IPS-NIHi11 (cell line): ENCODE results near the gene PRSS56.

Experiments
- DNase-seq: peaks from one replicate; pipeline ENCODE4 v3.0.0; 2012; ENCODE audit warnings: mixed read lengths, low spot score

PRSS56 gene

GRCh38 chr2:232486558-232487384, 33.4 kb upstream of the PRSS56 start:
- DNase-seq, result no peak

DNA sequence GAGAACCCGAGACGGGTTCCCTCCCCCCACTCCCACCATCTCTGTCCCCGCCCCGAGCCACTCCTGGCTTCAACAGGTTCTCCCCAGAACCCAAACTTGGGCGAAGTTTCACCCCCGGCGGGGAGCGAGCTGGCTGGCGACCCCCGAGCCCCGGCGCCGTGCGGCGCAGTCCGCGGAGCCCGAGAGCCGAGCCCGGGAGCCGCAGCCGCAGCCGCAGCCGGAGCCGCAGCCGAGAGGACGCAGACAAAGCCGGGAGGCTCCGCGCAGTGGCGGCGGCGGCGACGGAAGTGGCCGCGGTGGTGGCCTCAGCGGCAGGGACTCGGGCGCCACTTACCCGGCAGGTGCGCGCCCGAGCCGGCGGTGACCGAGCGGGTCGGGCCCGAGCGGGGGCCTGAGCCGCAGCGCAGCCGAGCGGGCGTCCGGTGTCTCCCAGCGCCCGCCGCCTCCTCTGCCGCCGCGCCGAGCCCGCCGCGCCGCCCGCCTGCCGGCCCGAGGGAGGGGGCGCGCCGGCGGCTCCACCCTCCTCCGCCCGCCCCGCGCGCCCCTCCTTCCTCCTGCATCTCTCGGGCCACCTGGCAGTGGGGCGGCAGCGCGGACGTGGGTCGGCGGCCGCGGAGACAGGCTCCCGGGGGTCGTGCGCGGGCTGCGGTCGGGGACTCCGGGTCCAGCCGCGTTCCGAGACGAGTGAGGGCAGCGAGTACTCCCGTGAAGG, 32.6 kb upstream of the PRSS56 start, which contains the start of gene ECEL1:
Gene ECEL1 (minus strand): TSS at position 450 of the 712 bp plus-strand sequence. CDS start 1,181 bp downstream, outside the sequence.
- peak; percentile 68 for DNase-seq

GRCh38 chr2:232488097-232488711, 32.0 kb upstream of the PRSS56 start:
- DNase-seq, result peak; percentile 77

DNA sequence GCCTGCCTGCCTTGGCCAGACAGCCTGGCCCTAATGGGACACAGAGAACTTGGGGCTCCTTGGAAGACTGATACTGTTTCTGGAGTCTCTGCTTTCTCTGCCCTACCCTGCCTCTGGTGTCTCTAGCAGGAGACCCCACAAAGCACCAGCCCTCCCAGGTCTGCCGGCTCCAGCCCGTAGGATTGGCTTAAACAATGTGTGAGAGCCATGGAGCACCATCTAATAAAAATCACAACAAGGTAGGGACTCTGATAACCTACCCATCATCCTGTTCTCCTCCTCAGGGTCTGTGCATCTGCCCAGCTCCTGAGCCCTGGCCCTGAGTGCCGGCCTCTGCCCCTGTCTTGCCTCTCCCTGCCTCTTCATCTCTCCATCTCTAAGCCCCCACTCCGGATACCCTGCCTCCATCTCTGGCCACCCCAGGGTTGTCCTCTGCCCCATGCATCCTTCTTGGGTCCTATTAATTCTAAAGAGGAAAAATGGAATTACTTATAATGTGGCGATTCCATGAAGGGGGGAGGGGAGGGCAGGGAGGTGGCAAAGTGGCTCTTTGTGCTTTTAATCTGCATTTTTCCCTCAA, 31.4 kb upstream of the PRSS56 start:
- DNase-seq, result no peak

GRCh38 chr2:232489516-232490220, 30.5 kb upstream of the PRSS56 start:
- no peak for DNase-seq

DNA sequence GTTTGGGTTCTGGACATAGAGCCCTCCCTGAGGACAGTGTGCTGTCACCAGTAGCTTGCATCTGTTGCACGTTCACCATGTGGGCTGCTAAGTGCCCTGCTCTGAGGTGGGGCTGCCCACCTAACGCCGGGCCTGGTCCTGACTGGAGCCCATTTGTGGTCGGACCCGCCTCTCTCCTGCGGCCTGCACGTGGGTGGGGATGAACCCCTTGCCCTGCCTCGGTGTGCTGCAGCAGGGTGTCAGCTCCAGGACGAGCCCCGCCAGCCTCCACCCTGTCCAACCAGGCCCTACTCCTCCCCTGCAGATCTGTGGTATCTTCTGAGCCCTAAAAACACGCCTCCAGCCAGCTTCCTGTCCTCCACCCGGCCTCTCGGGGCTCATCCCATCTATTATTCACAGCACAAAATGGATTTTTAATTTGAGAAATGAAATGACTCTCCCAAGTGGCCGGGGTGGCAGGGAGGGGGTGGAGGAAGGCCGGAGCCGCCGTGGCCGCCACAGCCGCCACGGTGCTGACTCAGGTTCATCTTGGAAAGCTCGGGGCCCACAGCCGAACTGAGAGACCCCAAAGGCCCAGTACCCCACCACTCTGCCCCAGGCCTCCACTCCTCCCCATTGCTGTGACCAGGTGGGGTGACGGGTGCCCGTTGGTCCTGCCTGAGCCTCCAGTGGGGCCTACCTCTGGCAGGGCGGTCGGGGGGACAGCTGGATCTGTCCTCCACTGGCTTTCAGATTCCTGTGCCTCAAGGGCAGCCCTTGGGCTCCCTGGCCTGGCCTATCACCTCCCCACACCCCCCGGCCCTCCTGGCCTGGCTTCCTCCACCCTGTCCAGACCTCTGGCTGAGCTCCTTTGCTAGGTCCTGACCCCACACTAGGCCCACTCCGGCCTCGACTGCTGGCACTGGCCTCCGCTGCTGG, 29.7 kb upstream of the PRSS56 start:
- no peak for DNase-seq

GRCh38 chr2:232491139-232491780, 28.9 kb upstream of the PRSS56 start:
- no peak for DNase-seq

GRCh38 chr2:232492236-232492848, 27.8 kb upstream of the PRSS56 start:
- no peak for DNase-seq

DNA sequence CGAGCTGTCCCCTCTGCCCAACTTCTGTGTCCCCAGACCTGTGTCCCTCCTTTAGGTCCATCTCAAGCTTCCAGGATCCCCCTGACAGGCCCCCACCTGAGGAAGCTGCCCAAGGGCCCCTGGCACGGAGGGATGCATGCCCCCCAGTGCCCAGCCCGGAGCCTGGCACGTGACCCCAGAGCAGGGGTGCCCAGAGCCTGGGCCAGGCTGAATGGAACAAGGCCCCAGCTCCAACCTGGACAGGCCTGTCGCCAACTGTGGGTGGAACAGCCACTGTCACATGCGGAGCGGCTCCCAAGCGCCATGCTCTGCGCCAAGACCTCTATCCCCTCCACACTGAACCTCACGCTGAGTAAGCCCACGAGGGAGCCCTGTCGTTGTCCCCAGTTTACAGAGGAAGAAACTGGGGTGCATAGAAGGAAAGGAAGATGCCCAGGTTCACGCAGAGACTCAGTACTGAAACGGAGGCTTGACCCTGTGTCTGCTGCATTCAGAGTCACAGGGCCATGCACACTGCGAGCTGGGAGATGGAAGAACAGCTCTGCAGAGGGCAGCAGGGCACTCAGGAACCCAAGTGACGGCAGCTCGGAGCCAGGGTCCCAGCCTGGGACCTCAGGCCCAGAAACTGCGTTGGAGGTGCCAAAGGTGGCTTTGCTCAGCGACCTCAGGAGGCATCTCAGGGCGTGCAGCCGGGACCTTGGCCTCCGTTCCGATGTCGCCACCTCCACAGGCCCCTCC, 27.1 kb upstream of the PRSS56 start:
- no peak for DNase-seq

DNA sequence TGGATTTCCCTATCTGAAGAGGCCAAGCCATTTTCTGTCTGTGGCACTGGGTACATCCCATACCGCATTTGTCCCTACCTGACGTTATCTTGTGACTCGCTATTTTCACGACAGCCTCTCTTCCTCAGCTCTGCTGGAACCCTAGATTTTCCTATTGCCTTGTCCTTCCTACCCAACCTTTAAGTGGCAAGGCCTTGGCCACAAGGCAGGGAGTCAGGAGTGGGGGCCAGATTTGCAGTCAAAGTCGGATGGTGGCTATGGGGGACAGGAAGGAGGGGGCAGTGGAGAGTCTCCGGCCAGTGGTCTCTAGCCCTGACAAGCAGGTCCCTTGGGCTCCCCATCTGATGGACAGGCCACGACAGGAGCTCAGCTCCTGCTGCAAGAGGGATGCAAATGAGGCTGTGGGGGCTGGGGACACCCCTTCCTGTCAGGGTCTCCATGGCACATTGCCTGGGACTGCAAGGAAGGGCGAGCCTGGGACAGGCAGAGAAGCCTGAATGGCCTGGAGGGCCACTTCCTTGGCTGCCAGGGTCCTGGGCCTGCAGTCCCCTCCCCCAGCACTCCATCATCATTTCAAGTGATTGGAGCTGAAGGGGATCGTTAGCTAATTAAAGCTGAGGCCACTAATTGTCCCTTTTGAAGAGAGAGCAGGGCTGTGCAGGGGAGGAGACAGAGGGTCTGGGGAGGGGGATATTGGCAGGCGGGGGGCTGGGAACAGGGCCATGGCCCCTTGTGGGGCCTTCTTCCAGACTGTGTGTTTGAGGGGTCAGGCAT, 26.3 kb upstream of the PRSS56 start:
- no peak for DNase-seq

DNA sequence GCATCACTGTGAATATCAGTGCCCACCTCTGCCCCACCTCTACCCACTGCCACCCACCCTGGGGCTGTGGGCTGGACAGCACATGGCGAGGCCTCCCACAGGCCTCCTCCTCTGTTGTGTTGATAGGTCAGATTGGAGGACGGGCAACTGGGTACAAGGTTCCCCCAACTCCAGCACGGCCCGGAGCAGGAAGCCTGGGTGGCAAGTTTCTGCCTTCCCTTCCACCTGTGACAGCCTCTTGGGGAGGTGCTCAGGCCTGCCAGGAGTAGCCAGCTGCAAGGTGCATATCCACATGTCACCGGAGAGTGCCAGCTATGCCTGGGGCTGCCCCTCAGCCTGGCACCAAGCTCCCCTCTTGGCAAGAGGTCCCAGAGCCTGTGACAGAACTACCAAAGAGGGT, 25.6 kb upstream of the PRSS56 start:
- DNase-seq, result no peak

GRCh38 chr2:232495292-232495691, 24.9 kb upstream of the PRSS56 start:
- no peak for DNase-seq

- no peak for DNase-seq
Observed at GRCh38 chr2:232496501-232497270, 23.5 kb upstream of the PRSS56 start.

DNA sequence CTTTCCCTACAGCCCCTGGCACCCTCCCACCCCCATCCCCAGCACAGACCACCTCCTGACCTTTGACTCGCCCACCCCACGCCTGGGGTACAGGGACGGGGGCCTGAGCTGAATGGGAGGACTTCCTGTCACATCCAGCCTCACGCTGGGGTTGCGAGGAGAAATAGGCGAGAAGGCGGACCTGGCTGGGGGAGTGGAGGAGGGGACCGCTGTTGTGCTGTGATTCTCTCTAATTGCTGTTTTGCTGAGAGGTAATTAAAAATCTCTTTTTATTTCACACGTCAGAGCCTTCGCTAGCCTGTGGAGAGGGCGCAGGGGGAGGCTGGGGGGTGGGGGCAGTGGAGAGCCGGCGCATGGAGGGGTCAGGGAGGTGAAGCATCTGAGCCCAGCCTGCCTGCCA, 22.8 kb upstream of the PRSS56 start:
- DNase-seq, result no peak

- DNase-seq, result no peak
Observed at GRCh38 chr2:232498452-232498851, 21.7 kb upstream of the PRSS56 start.

DNA sequence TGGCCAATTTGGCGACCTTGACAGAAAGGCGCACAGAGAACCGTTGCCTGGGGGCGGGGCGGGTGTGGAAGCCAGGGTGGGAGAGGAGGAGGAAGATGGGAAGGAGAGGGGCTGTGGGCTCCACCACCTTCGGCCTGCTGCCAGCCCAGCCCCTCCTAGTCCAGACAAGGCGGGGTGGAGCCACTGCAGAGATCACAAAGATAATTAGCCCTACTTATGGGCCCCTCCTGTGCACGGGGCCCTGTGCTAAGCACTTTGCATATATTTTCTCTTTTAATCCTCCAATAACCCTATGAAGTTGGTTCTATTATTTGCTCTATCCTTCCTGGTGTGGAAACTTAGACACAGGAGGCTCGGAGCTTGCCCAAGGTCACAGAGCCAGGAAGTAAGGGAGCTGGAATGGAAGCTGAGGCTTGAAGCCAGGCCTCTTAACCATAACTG, 18.8 kb upstream of the PRSS56 start:
- no peak for DNase-seq

GRCh38 chr2:232501794-232502390, 18.3 kb upstream of the PRSS56 start:
- DNase-seq, result no peak
